ENCODE results near the gene MRPS18B.

- TF ChIP-seq CTCF (IDR thresholded peaks at IDR 0.05; ENCODE audit: low read length) (peak; percentile 20; the same call in 1 of the 2 replicates), EZH2 (IDR thresholded peaks at IDR 0.05; ENCODE audit: borderline replicate concordance, low read length) (no peak)
Observed at GRCh38 chr6:30670760-30671527, 53.3 kb downstream of the MRPS18B start.

All from OCI-LY1 (cell line).